ENCODE results near the gene CASZ1.

Gene CASZ1

GRCh38 chr1:10646347-10646861 is 150.0 kb downstream of the CASZ1 start:
- Histone ChIP-seq H3K27me3 (ENCODE audit: control insufficient read depth, insufficient read depth, low read length) (peaks cover 37% of the 10 kb centered on the region), H3K4me3 (ENCODE audit: low read length) (no peak overlapping the region), H3K27ac (ENCODE audit: low read length) (no peak overlapping the region), H3K9me3 (ENCODE audit: control insufficient read depth, low read depth, low read length) (no peaks in the 10 kb centered on the region), H3K36me3 (ENCODE audit: control insufficient read depth, low read depth, low read length) (no peaks in the 10 kb centered on the region), H3K4me1 (ENCODE audit: control insufficient read depth, low read depth, low read length) (peaks cover 15% of the 10 kb centered on the region), H3K9ac (ENCODE audit: low read length) (no peak overlapping the region)

GRCh38 chr1:10644307-10645128 is 151.9 kb downstream of the CASZ1 start:
- Histone ChIP-seq H3K27ac (ENCODE audit: low read length) (no peak overlapping the region), H3K36me3 (ENCODE audit: control insufficient read depth, low read depth, low read length) (no peaks in the 10 kb centered on the region), H3K9ac (ENCODE audit: low read length) (no peak overlapping the region), H3K27me3 (ENCODE audit: control insufficient read depth, insufficient read depth, low read length) (peaks cover 39% of the 10 kb centered on the region), H3K4me1 (ENCODE audit: control insufficient read depth, low read depth, low read length) (peaks cover 8% of the 10 kb centered on the region), H3K4me3 (ENCODE audit: low read length) (no peak overlapping the region), H3K9me3 (ENCODE audit: control insufficient read depth, low read depth, low read length) (no peaks in the 10 kb centered on the region)

- H3K9me3 ChIP-seq (ENCODE audit: control insufficient read depth, low read depth, low read length), result no peaks in the 10 kb centered on the region
- no peaks in the 10 kb centered on the region for H3K36me3 ChIP-seq (ENCODE audit: control insufficient read depth, low read depth, low read length)
- no peak overlapping the region for H3K9ac ChIP-seq (ENCODE audit: low read length)
- peaks cover 36% of the 10 kb centered on the region for H3K27me3 ChIP-seq (ENCODE audit: control insufficient read depth, insufficient read depth, low read length)
- peaks cover under 1% of the 10 kb centered on the region for H3K4me1 ChIP-seq (ENCODE audit: control insufficient read depth, low read depth, low read length)
- H3K4me3 ChIP-seq (ENCODE audit: low read length), result no peak overlapping the region
- H3K27ac ChIP-seq (ENCODE audit: low read length), result no peak overlapping the region
Observed at GRCh38 chr1:10643607-10644306, 152.7 kb downstream of the CASZ1 start.

- no peak overlapping the region for H3K4me3 ChIP-seq (ENCODE audit: low read length)
- H3K36me3 ChIP-seq (ENCODE audit: control insufficient read depth, low read depth, low read length), result no peaks in the 10 kb centered on the region
- peaks cover 38% of the 10 kb centered on the region for H3K27me3 ChIP-seq (ENCODE audit: control insufficient read depth, insufficient read depth, low read length)
- no peaks in the 10 kb centered on the region for H3K4me1 ChIP-seq (ENCODE audit: control insufficient read depth, low read depth, low read length)
- H3K9ac ChIP-seq (ENCODE audit: low read length), result no peak overlapping the region
- no peaks in the 10 kb centered on the region for H3K9me3 ChIP-seq (ENCODE audit: control insufficient read depth, low read depth, low read length)
- no peak overlapping the region for H3K27ac ChIP-seq (ENCODE audit: low read length)
Observed at GRCh38 chr1:10642403-10643080, 153.9 kb downstream of the CASZ1 start.

GRCh38 chr1:10641976-10642375 is 154.5 kb downstream of the CASZ1 start:
- Histone ChIP-seq H3K9ac (ENCODE audit: low read length) (no peak overlapping the region), H3K36me3 (ENCODE audit: control insufficient read depth, low read depth, low read length) (no peaks in the 10 kb centered on the region), H3K4me3 (ENCODE audit: low read length) (no peak overlapping the region), H3K27ac (ENCODE audit: low read length) (no peak overlapping the region), H3K4me1 (ENCODE audit: control insufficient read depth, low read depth, low read length) (no peaks in the 10 kb centered on the region), H3K9me3 (ENCODE audit: control insufficient read depth, low read depth, low read length) (no peaks in the 10 kb centered on the region), H3K27me3 (ENCODE audit: control insufficient read depth, insufficient read depth, low read length) (peaks cover 44% of the 10 kb centered on the region)

- Histone ChIP-seq H3K4me3 (ENCODE audit: low read length) (no peak overlapping the region), H3K9me3 (ENCODE audit: control insufficient read depth, low read depth, low read length) (no peaks in the 10 kb centered on the region), H3K36me3 (ENCODE audit: control insufficient read depth, low read depth, low read length) (no peaks in the 10 kb centered on the region), H3K9ac (ENCODE audit: low read length) (no peak overlapping the region), H3K4me1 (ENCODE audit: control insufficient read depth, low read depth, low read length) (no peaks in the 10 kb centered on the region), H3K27me3 (ENCODE audit: control insufficient read depth, insufficient read depth, low read length) (peaks cover 45% of the 10 kb centered on the region), H3K27ac (ENCODE audit: low read length) (no peak overlapping the region)
Observed at GRCh38 chr1:10640843-10641553, 155.4 kb downstream of the CASZ1 start.

GRCh38 chr1:10639775-10640578 is 156.5 kb downstream of the CASZ1 start:
- Histone ChIP-seq H3K4me3 (ENCODE audit: low read length) (peak overlapping the region; percentile 24), H3K9me3 (ENCODE audit: control insufficient read depth, low read depth, low read length) (no peaks in the 10 kb centered on the region), H3K27ac (ENCODE audit: low read length) (no peak overlapping the region), H3K36me3 (ENCODE audit: control insufficient read depth, low read depth, low read length) (no peaks in the 10 kb centered on the region), H3K27me3 (ENCODE audit: control insufficient read depth, insufficient read depth, low read length) (peaks cover 45% of the 10 kb centered on the region), H3K9ac (ENCODE audit: low read length) (no peak overlapping the region), H3K4me1 (ENCODE audit: control insufficient read depth, low read depth, low read length) (no peaks in the 10 kb centered on the region)

- Histone ChIP-seq H3K4me3 (ENCODE audit: low read length) (peak overlapping the region; percentile 24), H3K9me3 (ENCODE audit: control insufficient read depth, low read depth, low read length) (no peaks in the 10 kb centered on the region), H3K9ac (ENCODE audit: low read length) (no peak overlapping the region), H3K27me3 (ENCODE audit: control insufficient read depth, insufficient read depth, low read length) (peaks cover 45% of the 10 kb centered on the region), H3K4me1 (ENCODE audit: control insufficient read depth, low read depth, low read length) (no peaks in the 10 kb centered on the region), H3K27ac (ENCODE audit: low read length) (no peak overlapping the region), H3K36me3 (ENCODE audit: control insufficient read depth, low read depth, low read length) (no peaks in the 10 kb centered on the region)
Observed at GRCh38 chr1:10639011-10639774, 157.3 kb downstream of the CASZ1 start.

GRCh38 chr1:10638559-10639005 is 157.9 kb downstream of the CASZ1 start:
- no peaks in the 10 kb centered on the region for H3K36me3 ChIP-seq (ENCODE audit: control insufficient read depth, low read depth, low read length)
- no peaks in the 10 kb centered on the region for H3K9me3 ChIP-seq (ENCODE audit: control insufficient read depth, low read depth, low read length)
- no peaks in the 10 kb centered on the region for H3K4me1 ChIP-seq (ENCODE audit: control insufficient read depth, low read depth, low read length)
- H3K9ac ChIP-seq (ENCODE audit: low read length), result no peak overlapping the region
- peaks cover 45% of the 10 kb centered on the region for H3K27me3 ChIP-seq (ENCODE audit: control insufficient read depth, insufficient read depth, low read length)
- no peak overlapping the region for H3K27ac ChIP-seq (ENCODE audit: low read length)
- H3K4me3 ChIP-seq (ENCODE audit: low read length), result peak overlapping the region; percentile 35

All from iPS-18a (cell line).